Occipital lobe (tissue), 2 donors: ENCODE measurements around the gene CCNB2. TPM values are rescaled to one million over a fixed set of nuclear protein-coding genes. Genes with fewer than 3 reads are reported as not detected.
A peak's percentile ranks its signal among the peaks of the same experiment; 100 is the strongest.
"Not testable (repeated sequence)": the region's sequence is repeated elsewhere in the genome, so short reads cannot be mapped to it uniquely, and the experiment has no call there.

Source experiments
- DNase-seq: peaks from one replicate; lab custom pipeline; 2025; lab: John Stamatoyannopoulos, UW
- total RNA-seq: library from RNA; depleted of rRNA; stranded (reverse); fragments of >200 nt; gene quantifications from one replicate; pipeline ENCODE4 v1.2.3, GENCODE V29; 2014

Gene CCNB2
- total RNA-seq: 4.4 TPM

GRCh38 chr15:59104912-59105732 lies at the start of gene CCNB2:
Gene CCNB2 (plus strand): TSS chr15:59105146. CDS start chr15:59105269, 123 bp downstream.
- DNase-seq: peak; percentile 77

DNA sequence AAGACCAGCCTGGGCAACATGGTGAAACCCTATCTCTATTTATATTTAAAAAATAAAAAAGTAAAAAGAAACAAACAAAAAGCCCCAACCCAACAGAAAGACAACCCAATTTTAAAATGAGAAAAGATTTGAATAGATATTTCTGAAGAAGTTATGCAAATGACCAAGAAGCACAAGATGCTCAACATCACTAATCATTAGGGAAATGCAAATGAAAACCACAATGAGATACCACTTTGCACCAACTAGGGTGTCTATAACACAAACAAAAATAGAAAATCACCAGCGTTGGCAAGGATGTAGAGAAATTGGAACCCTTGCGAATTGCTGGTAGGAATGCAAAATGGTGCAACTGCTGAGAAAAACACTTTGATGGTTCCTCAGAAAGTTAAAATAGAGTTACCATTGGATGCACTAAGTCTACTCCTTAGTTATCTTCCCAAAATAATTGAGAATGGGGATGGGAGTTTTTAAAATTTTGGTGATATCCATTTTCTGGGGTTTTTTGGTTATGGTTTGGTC lies 45.8 kb upstream of the CCNB2 start:
- DNase-seq: no peak

GRCh38 chr15:59060348-59060747 lies 44.6 kb upstream of the CCNB2 start:
- no peak for DNase-seq

DNA sequence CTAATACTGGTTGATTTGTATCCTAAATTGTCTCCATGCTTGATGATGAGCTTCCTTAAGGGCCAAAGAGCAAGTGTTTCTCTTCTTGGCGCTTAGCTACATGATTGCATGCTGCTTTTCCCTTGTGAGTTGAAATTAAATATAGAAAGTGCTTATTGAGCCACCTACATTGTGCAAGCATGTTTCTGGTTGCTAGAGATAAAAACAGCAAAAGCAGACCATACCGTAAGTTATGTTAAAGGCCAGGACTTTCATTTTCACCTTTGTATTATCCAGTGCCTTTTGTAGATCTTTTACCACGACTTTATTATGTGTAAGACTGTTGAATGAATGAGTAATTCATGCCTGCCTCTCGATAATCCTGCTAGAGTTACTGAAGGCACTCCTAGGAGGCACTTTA lies 41.9 kb upstream of the CCNB2 start:
- DNase-seq: no peak

- DNase-seq: no peak
These were observed 35.5 kb upstream of the CCNB2 start for GRCh38 chr15:59069430-59069829.

DNA sequence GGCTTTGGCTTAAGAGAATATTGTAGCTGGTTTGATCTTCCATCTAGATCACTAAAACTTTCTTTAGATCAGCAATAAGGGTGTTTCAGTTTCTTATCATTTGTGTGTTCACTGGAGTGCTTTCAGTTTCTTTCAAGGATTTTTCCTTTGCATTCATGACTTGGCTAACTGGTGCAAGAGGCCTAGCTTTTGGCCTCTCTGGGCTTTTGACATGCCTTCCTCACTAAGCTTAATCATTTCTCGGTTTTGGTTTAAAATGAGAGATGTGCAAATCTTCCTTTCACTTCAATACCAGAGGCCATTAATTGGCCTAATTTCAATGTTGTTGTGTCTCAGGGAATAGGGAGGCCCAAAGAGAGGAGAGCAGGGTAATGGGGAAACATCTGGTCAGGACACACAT lies 30.3 kb upstream of the CCNB2 start:
- no peak for DNase-seq

- no peak for DNase-seq
These were observed 17.2 kb upstream of the CCNB2 start for GRCh38 chr15:59087731-59088130.

- DNase-seq: no peak
These were observed 10.9 kb upstream of the CCNB2 start for GRCh38 chr15:59094077-59094476.

GRCh38 chr15:59096429-59096828 lies 8.5 kb upstream of the CCNB2 start:
- no peak for DNase-seq

DNA sequence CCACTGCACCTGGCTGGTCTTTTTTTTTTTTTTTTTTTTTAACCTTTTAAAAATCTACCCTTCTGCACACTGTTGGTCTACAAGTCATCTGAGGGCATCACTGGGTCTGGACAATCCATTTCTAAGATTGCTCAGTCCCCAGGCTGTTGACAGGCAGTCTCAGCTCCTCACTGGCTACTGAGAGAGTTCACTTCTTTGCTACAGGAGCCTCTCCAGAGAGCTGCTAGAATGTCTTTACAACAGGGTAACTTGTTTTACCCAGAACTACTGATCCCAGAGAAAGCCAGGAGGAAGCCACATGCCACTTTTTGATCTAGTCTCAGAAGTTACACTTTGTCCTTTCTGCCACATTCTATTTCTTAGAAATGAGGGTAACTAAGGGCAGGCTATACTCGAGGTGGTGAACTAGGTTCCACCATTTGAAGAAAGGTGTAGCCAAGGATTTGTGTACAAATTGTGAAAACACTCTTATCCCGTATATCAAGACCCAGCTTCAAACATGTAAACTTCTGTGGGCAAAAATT lies 5.7 kb upstream of the CCNB2 start:
- no peak for DNase-seq

GRCh38 chr15:59104602-59104911 lies 389 bp upstream of the CCNB2 start:
- peak; percentile 40 for DNase-seq

GRCh38 chr15:59105854-59106253 lies 908 bp downstream of the CCNB2 start:
- DNase-seq: no peak

GRCh38 chr15:59111251-59111650 lies 6.3 kb downstream of the CCNB2 start:
- DNase-seq: no peak

GRCh38 chr15:59115047-59115446 lies 10.1 kb downstream of the CCNB2 start:
- DNase-seq: no peak

GRCh38 chr15:59116141-59116540 lies 11.2 kb downstream of the CCNB2 start:
- DNase-seq: no peak

DNA sequence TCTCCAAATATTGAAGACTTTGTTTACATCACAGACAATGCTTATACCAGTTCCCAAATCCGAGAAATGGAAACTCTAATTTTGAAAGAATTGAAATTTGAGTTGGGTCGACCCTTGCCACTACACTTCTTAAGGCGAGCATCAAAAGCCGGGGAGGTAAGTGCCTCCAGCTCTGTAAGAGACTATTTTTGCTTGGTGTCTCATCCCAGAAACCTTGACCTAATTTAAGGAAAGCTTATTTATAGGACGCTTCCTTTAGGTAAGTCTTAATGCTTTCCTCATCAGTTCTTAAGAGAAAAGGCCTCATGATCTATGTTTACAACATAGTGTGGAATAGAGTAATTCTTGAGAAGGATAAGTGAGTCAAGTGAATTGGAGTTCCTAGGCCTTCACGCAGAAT lies 11.8 kb downstream of the CCNB2 start:
- no peak for DNase-seq

GRCh38 chr15:59119625-59120024 lies 14.7 kb downstream of the CCNB2 start:
- no peak for DNase-seq

DNA sequence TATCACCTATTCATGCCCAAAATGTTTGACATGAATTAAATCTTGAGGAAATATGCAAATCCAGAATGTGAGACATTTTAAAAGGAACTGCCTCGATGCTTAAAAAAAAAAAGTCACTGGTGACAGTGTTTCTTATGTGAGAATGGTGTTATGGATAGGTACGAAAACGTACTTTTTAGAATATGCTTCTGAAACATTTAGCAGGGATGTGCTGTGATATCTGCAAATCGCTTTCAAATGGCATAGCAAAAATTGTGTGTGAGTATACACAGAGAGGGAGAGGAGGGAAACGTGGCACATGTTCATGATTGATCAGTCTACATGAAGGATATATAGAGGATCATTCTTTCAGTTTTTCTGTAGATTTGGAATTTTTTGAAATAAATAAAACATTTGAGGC lies 16.0 kb downstream of the CCNB2 start:
- no peak for DNase-seq

DNA sequence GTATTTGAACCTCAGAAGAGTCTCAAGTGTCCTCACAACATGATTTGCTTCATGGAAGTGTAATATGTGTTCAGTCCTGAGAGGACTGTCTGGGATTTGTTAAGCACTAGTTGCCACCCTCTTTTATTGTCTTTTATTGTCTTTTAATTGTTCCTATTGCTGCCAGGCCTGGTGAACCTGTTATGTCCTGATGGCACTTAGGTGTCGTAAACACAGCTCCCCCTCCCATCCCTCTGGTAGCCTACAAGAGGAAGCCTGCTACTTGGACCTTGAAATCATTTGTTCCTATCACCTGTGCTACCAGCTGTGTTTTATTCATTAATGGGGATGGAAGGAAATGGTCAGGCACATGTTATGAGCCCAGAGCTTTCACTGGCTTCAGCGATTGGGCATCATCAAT lies 19.3 kb downstream of the CCNB2 start:
- DNase-seq: no peak

DNA sequence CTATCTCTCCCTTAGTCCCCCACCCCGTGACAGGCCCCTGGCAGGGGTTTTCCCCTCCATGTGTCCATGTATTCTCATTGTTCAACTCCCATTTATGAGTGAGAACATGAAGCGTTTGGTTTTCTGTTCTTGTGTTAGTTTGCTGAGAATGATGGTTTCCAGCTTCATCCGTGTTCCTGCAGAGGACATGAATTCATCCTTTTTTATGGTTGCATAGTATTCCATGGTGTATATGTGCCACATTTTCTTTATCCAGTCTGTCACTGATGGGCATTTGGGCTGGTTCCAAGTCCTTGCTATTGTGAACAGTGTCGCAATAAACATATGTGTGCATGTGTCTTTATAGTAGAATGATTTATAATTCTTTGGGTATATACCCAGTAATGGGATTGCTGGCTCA lies 20.7 kb downstream of the CCNB2 start:
- DNase-seq: not testable (repeated sequence)

GRCh38 chr15:59127255-59127654 lies 22.3 kb downstream of the CCNB2 start:
- DNase-seq: not testable (repeated sequence)

DNA sequence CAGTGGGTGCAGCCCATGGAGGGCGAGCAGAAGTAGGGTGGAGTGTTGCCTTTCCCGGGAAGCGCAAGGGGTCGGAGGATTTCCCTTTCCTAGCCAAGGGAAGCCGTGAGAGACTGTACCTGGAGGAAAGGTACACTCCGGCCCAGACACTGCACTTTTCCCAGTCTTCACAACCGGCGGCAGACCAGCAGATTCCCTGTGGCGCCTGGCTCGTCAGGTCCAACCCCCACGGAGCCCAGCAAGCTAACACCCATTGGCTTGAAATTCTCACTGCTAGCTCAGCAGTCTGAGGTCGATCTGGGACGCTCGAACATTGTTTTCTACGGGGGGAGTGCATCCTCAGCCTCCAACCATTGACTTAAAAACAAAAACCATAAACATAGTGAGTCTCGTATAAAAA lies 26.5 kb downstream of the CCNB2 start:
- DNase-seq: no peak

DNA sequence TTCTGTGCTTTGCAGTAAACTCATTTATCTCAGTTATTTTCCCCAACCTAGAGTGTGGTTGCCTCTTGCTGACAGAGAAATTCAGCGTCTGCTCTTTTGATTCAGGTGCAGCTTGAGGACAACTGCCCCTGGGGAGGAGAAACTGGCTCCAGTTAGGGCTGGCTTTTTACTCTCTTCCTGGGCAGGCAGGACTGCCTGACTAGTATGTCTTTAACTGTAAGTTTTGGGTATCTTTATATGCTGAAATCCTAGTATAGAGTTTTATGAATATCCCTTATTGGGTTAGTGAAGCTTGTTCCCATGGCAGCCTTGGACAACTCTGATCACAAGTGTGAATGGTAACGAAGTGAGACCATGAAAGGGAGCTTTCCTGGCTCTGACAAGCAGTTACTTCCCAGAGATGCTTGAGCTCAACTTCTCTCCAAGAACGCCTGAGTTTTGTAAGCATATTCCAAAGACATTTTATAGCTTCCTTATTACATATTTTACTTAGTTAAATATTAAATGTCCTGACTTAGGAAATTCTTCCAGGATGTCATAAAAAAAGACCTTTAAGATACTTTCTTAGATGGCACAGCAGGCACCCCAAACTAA lies 27.1 kb downstream of the CCNB2 start:
- no peak for DNase-seq
